GM19035 (cell line): ENCODE results near the gene NEU2.
"Not testable (repeated sequence)": the region's sequence is repeated elsewhere in the genome, so short reads cannot be mapped to it uniquely, and the experiment has no call there.

ENCODE experiments used
- ATAC-seq: cut with Tn5 transposase; IDR thresholded peaks from one replicate; pipeline ENCODE4 v1.9.1; 2021; ENCODE audit not compliant: unreplicated experiment

The NEU2 gene

DNA sequence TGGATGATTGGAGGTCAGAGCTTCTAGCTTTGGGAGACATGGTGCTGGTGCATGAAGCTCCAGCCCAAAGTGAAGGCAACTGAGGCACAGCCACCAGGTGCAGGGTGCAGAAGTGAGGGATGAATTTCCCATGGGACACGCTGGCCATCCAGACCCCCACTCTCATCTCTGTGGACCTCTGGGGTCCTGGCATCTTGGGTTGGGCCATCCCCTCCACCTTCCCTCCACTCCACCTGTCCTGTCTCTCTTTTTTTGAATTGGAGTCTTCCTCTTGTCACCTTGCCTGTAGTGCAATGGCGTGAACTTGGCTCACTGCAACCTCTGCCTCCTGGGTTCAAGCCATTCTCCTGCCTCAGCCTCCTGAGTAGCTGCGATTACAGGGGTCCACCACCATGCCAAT is 22.8 kb upstream of the NEU2 start:
- ATAC-seq = no peak

DNA sequence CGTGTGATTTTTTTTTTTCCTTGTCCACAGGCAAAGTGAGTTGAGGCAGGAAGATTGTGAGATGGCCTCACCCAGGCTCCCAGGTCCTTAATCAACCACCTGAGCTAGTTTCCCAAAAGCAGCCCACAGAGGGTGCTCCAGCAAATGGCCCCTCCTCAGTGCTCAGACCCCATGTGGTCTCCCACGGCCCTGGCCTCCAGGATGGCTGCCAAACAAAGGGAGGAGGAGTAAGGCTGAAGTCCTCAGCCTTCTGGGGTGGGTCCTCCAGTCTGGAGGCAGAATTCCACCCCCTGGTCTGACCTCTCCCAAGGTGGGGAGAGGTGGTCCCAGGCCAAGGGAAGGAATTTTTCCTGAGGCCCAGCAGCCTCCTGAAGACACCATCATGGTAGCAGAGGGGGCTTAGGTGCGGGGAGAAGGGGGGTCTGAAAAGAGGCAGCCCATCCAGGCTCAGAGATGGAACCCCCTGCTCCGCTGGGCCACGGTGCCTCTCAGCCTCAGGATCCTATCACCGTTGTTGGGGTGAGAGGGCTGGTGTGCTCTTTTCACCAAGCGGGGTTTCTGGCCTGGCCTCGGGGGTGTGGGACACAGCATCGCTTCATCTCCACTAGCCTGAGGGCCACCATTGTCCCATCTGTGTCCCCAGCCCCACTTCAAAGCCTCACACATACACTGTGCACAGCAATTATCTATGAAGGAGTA is 21.8 kb upstream of the NEU2 start:
- no peak for ATAC-seq

DNA sequence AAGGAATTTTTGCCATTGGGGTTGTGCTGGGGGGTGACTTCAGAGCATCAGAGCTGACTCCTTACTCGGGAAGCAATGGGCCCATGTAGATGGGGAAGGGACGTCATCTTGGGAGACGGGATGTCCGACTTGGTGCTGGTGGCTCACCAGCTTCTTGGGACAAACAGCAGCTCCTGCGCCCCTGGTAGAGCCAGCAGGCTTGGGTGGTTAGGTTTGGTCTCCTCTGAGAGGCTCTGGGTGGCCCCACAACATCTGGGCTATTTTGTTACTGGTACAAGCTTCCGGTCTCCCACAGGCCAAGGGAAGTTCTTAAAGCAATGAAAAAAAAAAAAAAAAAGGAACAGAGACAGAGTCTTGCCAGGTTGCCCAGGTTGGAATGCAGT is 21.2 kb upstream of the NEU2 start:
- no peak for ATAC-seq

DNA sequence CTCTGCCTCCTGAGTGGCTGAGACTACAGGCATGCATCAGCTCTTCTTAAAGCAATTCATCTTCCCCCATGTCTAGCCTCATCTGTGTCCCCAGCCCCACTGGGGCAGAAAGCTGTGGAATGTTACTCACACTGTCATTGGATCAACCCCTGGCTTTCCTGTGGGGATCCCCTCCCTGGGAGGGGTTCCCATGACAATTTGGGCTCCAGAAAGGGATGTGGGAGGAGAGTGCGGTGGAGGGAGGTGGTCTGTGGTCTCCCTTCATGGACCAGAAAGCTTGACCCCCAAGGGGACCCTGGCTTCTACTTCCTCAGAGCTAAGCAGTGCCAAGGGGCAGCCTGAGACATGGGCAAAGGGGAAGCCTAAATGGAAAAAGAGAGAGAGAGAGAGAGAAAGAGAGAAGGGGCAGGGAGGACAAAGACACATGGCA is 20.8 kb upstream of the NEU2 start:
- ATAC-seq = no peak

DNA sequence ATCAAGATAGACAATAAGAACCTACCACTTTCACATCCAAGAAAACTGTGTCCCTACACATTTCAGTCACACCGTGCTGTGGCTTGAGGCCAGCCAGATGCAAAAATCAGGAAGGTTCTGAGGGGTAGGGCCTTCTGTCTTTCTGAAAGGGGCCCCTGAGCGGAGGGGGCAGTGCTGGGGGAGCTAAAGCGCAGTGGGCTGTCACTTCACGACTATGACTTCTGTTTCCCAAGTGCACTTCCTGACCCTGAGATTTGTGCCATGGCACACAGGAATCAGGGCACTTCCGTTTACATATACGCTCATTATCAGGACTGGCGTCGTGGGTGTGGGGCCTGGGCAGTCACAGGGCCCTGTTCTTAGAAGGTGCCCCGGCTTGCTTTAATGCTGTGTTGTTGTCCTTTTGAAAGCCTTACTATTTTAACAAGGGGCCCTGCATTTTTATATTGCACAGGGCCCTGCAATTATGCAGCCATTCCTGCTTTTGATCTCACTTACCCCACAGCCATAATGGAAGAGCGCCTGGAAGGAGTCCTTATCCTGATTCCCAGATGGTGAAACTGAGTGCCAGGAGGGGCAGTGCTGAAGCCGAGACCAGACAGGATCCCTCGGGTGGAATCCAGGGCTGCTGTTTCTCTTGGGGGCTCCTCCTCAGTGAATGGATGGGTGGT is 20.0 kb upstream of the NEU2 start:
- ATAC-seq = no peak

DNA sequence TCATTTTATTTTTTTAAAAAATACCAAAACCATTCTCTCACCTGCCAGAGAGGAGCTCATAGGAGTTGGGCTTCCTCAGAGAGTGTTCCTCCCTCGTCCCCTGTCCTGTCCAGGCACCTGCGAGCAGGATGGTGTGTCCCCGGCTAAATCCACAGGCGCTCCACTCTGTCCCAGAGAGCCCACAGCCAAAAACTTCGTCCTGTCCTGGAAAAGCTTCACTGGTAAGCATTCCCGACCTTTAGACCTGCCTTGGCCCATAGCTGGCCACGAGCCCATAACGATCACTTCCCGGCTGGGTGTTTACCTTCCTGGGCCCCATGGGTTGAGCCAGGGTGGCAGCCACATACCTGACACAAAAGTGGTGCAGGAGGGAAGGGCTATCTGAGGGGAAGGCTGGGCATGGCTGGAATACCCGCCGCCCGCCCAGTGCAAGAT is 19.4 kb upstream of the NEU2 start, which contains the start of gene NGEF:
Gene NGEF (minus strand): TSS at position 230 of the 435 bp plus-strand sequence. CDS start 38,366 bp downstream, outside the sequence.
- ATAC-seq = no peak

DNA sequence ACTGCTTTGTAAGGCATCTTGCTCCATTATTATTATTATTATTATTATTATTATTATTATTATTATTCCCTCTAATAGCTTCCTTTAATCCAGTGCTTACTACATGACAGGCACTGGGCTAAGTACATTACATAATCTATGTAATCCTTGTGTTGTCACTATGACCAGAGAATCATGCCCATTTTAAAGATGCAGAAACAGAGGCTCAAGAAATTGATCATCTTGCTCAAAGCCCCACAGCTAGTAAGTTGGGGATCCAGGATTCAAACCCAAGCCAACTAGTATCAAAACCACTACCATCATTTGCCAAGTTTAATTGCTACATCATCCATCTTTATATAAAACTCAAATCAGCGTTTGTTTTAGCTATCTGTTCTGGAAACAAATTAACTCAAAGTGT is 18.8 kb upstream of the NEU2 start:
- no peak for ATAC-seq

DNA sequence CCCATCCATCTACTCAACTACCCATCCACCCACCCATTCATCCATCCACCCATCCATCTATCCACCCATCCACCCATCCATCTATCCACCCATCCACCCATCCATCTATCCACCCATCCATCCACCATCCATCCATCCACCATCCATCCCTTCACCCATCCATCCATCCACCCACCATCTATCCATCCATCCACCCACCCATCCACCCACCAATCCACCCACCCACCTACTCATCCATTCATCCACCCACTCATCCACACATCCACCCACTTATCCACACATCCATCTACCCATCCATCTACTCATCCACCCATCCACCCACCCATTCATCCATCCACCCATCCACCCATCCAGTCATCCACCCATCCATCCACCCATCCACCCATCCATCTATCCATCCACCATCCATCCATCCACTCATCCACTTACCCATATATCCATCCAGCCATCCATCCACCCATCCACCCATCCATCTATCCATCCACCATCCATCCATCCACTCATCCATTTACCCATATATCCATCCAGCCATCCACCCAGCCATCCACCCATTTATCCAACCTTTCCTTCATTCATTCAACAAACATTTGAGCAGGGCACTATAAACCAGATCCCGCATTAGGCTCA is 17.3 kb upstream of the NEU2 start:
- ATAC-seq = no peak

DNA sequence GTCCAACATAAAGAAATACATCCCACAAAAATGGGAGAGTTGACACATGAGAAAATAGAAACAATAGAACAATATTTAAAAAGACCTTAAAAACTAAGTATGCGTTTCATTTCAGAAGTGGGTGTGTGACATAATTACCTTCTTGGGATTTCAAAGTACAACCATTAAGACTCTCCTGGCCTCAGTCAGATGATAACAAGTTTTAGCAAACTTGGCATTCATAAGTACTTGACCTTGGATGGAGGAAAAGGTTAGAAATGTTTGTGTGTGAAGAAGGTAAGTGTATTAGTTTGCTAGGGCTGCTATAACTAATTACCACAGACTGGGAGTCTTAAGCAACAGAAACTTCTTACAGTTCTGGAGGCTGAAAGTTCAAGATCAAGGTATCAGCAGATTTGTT is 14.5 kb upstream of the NEU2 start:
- ATAC-seq = no peak

DNA sequence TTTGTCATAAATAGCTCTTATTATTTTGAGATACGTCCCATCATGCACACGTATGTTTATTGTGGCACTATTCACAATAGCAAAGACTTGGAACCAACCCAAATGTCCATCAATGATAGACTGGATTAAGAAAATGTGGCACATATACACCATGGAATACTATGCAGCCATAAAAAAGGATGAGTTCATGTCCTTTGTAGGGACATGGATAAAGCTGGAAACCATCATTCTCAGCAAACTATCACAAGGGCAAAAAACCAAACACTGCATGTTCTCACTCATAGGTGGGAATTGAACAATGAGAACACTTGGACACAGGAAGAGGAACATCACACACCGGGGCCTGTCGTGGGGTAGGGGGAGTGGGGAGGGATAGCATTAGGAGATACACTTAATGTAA is 12.9 kb upstream of the NEU2 start:
- not testable (repeated sequence) for ATAC-seq

DNA sequence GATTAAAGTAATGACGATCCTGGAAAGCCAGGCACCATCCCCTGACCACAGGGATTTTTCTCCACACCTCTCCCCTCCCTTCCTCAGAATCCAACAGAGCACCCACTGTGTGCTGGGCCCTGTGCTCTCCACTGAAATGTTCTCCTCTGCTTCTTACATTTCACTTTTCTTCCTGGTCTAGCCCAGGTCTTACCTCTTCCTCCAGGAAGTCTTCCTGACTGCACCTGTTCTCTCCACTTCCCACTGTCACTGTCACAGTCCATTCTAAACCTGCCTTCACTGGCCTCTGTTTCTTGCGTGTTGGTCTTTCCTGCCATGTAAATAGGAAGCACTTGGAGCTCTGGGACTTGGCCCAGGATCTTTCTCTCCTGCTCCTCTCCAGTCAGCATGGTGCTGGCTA is 12.0 kb upstream of the NEU2 start:
- ATAC-seq = no peak

DNA sequence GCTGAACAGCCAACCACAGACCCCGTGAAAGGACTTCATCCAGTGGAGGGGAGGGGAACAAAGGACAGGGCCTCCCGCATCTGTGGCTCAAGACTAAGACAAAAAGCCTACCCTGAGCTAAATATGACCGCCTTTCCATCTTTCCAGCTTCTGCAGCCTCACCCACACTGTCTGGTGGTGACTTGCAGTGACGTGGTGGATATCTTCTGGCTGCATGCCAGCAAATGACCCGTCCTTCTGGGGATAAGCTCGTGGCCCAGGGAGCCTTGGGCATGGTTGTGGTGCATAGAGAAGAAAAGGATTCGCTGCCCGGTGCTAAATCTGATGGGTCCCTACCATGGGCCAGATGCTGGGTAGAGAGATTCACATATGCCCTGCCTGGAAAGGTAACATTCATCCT is 10.7 kb upstream of the NEU2 start:
- ATAC-seq = no peak

DNA sequence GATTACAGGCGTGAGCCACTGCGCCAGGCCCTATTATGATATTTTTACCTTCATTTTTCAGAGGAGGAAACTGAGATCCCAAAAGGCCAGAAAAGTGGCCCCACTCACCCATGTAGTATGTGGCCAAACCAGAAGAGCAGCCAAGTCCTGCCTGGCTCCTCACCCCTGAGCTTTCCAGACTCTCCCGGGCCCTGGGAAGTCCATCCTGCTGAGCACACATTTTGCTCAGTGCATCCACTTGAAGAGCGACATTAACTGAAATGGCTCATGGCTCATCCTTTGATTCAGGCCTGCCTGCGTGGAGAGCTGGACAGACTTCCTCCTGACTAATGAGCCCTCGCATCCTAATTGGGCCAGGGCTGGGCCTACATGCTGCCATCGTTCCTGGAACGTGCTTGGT is 9.9 kb upstream of the NEU2 start:
- ATAC-seq = no peak

DNA sequence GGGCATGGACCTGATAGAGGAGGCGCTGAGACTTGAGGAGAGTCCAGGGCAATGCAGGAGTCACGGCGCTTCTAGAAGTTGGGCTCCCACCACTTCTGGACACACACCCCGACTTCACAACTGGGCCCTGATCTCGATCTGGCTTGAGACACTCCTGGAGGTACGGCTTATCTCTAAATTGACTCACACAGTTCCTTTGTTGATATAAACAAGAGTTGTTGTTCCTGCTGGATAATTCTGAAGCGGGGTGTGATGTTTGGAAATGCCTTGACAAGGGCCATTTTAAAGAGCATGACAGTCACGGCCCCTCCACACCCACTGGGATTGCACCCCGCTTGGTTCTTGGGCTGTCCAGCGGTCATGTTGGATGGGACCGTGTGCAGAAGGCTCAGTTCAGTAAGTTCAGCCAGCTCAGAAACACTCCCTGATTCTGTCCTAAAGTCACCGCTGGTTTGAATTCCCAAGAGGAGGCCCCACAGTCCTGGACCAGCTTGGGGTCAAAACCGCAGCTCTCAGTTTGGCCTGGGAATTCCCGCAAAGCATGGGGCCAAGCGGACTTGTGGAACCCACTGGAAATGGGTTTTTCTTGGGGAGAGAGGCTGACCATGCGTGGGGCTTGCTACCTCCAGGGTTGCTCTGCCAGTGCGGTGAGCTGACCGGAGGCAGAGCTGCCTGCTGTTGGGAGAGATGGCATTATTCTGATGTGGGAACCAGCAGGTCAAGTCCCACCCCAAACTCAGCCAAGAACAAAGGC is 9.3 kb upstream of the NEU2 start:
- ATAC-seq = no peak

DNA sequence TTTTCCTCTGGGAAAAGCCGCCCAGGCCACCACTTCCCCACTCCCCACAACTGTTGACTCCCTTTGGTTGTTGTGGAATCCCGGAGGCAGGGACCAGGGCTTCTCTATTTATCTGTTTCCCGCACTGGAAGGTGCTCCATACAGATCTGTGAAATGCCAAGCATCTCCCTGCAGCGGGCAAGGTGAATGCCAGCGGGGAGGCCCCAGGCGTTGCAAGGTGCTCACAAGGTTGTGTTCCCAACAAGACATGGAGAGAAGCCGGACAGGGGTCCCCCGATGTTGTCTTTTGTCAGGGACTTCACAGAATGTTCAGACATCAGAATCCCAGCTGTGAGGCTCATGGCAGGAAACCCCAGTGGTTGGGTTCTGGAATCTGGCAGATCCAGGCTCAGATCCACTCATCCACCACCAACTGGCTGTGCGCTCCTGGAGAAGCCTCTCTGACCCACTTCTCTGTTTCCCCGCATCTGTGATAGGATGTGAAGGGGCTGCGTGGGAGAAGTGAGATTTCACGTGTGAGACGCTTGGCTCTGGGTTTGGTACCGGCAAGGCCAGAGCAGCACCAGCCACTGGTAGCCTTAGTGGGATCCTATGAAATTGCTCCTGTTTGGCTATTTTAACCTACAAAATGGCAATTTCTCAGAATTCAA is 8.6 kb upstream of the NEU2 start:
- ATAC-seq = no peak

DNA sequence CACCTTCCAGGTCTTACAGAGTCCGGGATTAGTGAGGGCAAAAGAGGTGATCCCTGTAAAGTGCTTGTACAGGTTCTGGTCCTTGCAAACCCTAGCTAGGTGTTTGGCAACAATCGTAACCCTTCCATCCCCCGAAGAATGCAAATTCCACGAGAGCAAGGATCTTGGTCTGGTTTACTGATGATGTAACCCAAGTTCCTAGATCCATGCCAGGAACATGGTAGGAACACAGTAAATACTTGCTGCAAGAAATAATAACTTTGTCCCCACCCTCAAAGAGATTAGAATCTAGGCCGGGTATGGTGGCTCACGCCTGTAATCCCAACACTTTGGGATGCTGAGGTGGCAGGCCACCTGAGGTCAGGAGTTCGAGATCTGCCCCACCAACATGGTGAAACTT is 6.8 kb upstream of the NEU2 start:
- ATAC-seq = no peak

DNA sequence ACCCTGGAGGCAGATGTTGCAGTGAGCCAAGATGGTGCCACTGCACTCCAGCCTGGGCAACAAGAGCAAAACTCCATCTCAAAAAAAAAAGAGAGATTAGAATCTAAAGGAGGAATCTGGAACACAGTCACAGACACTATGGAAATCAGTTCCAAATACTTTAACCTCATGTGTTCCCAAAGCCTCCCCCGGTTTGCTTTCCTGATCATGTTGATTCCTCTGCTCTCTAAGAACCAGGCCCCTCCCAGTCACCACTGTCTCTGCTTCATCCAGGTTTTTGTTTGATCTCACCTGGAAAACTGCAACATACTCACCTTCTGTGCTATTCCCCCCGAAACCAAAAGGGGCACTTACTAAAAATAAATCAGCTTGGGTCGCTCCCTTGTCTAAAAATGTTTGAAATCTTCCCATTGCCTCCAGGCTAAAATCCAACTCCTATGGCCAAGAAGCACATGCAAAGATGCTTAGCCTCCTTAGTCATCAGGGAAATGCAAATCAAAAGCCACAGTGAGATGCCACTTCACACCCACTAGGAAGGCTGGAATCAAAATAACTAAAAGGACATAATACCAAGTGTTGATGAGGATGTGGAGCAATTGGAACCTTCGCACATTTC is 6.2 kb upstream of the NEU2 start:
- no peak for ATAC-seq

DNA sequence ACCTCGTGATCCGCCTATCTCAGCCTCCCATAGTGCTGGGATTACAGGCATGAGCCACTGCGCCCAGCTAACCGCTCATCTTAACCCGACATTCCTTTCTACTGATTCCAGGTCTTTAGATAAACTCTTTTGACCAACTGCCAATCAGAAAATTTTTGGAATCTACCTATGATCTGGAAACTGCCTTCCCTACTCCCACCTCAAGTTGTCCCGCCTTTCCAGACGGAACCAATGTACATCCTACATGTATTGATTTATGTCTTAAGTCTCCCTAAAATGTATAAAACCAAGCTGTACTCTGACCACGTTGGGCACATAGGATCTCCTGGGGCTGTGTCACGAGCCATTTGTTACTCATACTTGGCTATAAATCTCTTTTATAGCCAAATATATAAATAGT is 3.2 kb upstream of the NEU2 start:
- ATAC-seq = no peak

DNA sequence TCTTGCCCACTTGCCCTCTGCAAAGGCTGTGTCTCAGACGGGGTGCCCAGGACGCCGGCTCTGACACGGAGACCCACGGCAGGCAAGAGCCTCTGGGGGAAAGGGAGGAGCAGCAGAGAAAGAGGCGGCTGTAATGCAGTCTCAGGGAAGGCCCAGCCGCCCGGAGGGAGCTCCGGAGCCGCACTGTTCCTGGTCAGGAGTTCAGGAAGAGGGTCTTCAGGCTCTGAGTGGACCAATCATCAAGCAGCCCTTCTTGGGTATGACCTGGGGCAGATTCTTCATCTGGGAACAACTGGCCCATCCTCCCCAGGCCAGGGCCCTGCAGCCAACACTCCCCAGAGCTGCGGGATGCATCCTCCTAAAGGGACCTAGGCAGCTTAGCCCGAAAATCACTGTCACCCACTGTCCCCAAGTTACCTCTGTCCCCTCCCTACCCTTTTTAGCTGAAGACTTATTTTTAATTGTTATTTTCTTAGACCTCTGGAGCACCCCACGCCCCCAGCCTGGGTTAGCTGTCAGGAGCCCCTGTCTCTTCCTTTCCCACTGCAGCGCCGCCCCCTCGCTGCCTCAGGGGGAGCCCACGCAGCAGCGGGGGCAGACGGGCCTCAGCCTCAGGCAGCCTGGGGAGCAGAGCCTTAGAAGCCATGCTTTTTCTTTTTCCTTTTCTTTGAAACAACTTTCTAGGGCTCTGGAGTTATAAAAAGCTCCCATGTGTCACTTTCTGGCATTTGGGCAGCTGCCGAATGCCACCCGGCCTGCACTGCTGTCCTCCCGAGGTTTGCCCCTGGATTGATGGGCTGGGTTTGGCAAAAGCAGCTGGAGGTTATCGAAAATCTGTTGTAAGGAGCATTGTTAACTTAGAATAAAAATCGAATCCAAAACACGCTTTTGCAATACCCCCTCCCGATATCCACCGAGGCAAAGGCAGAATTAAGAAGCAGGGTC is 644 bp upstream of the NEU2 start:
- ATAC-seq = no peak

DNA sequence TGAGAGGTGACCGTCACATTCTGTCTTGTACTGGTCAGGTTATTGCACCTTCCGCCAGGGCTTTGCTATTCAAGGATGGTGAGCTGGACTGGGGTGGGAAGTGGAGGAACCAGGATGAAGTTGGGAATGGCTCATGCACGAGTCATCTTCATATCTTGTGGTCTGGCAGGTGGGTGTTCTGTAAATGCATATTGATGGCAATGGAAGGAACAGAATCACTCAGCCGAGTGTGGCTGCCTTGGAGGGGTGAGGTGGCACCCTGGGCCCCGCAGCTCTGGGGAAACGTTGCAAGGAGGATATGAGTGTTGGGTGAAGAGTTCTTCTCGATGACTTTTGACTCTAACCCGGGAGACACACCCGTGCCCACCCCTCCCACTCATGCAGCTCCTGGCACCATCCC is 1.2 kb downstream of the NEU2 start:
- no peak for ATAC-seq
